Endothelial cell of umbilical vein (primary cell): ENCODE measurements around the gene MSH3. TPM values are rescaled to one million over a fixed set of nuclear protein-coding genes. Genes with fewer than 3 reads are reported as not detected.

Source experiments
- BruUV-seq: library from RNA; stranded (reverse); fragments of 400-500 nt; replicated peaks from 2 replicates; lab custom pipeline; 2021; lab: Mats Ljungman, UMichigan
- CTCF ChIA-PET: fragments of 300-600, 350-600 bp; sonication (Branson Sonifier 250); formaldehyde crosslinking; loops from one replicate; lab custom pipeline; 2021; ENCODE audit warnings: antibody characterized with exemption, inconsistent platforms; lab: Charles Lee
- POLR2A ChIA-PET: fragments of 300-600, 350-600 bp; sonication (Branson Sonifier 250); formaldehyde crosslinking; loops from one replicate; lab custom pipeline; 2021; ENCODE audit warnings: antibody characterized with exemption, inconsistent platforms; lab: Charles Lee
- DNase-seq: peaks from one replicate; pipeline ENCODE4 v3.0.0-alpha.2; 2011; ENCODE audit warnings: low read depth, low spot score
- FAIRE-seq: peaks from 2 replicates; lab custom pipeline; 2011; peaks lifted over from hg19 to GRCh38; lab: Jason Lieb, UNC
- H2AFZ ChIP-seq: 2 replicates; pipeline ENCODE4 v1.6.0; 2012; ENCODE audit warnings: low read depth, low read length, control low read depth, inconsistent platforms
- H3K27ac ChIP-seq: 2 replicates; pipeline ENCODE4 v1.5.1; 2011; ENCODE audit warnings: low read depth, mild to moderate bottlenecking, control low read depth, low read length, moderate library complexity; ENCODE audit not compliant: insufficient read depth
- H3K27me3 ChIP-seq, 2 experiments: 2 replicates each; pipeline versions ENCODE4 v1.6.0 to v1.6.1; 2011; ENCODE audit warnings: low read length in 2 of 2, mixed read lengths in 1 of 2; ENCODE audit not compliant: control insufficient read depth in 2 of 2, insufficient read depth in 2 of 2
- H3K36me3 ChIP-seq, 2 experiments: 2 replicates in 1 of 2; 3 replicates in 1 of 2; pipeline ENCODE4 v1.5.1; 2011; ENCODE audit warnings: low read length in 2 of 2, mild to moderate bottlenecking in 1 of 2, moderate library complexity in 1 of 2; ENCODE audit not compliant: control insufficient read depth in 2 of 2, insufficient read depth in 2 of 2; ENCODE audit errors: extremely low read depth in 1 of 2
- H3K4me1 ChIP-seq: 3 replicates; pipeline ENCODE4 v1.5.1; 2011; ENCODE audit warnings: mild to moderate bottlenecking, low read length; ENCODE audit not compliant: control insufficient read depth, insufficient read depth; ENCODE audit errors: extremely low read depth
- H3K4me2 ChIP-seq: 2 replicates; pipeline ENCODE4 v1.6.1; 2011; ENCODE audit warnings: low read length, control low read depth, mixed read lengths; ENCODE audit not compliant: insufficient read depth
- H3K4me3 ChIP-seq, 3 experiments: fragments of 200-600 bp in 1 of 3; sonication (generic), shearing (Covaris generic) in 1 of 3; replicated peaks in 1 of 3; 2 replicates each; pipeline ENCODE4 v1.5.1; 2011 to 2016; ENCODE audit warnings: control low read depth in 3 of 3, low read length in 3 of 3, mild to moderate bottlenecking in 2 of 3, inconsistent platforms in 1 of 3, low read depth in 1 of 3, moderate library complexity in 1 of 3; ENCODE audit not compliant: insufficient read depth in 1 of 3
- H3K79me2 ChIP-seq: 2 replicates; pipeline ENCODE4 v1.6.0; 2012; ENCODE audit warnings: low read length, inconsistent platforms; ENCODE audit not compliant: control insufficient read depth, insufficient read depth
- H3K9ac ChIP-seq: replicated peaks from 2 replicates; pipeline ENCODE3; 2011; ENCODE audit warnings: low read length, control low read depth; ENCODE audit not compliant: insufficient read depth; ENCODE audit errors: extremely low read depth
- H3K9me1 ChIP-seq: replicated peaks from 3 replicates; pipeline ENCODE4 v1.6.0; 2011; ENCODE audit warnings: mild to moderate bottlenecking, low read length; ENCODE audit not compliant: control insufficient read depth, insufficient read depth; ENCODE audit errors: extremely low read depth
- H3K9me3 ChIP-seq: replicated peaks from 2 replicates; pipeline ENCODE4 v1.5.1; 2012; ENCODE audit warnings: low read length, inconsistent platforms; ENCODE audit not compliant: control insufficient read depth, insufficient read depth
- H4K20me1 ChIP-seq: replicated peaks from 2 replicates; pipeline ENCODE3; 2011; ENCODE audit warnings: mild to moderate bottlenecking, low read length; ENCODE audit not compliant: control insufficient read depth, insufficient read depth; ENCODE audit errors: extremely low read depth
- CTCF ChIP-seq, 2 donors: IDR thresholded peaks; 1 replicate in 1 of 2; 2 replicates in 1 of 2; pipeline ENCODE4 v1.5.1; 2011; ENCODE audit warnings: low read length in 2 of 2, mild to moderate bottlenecking in 2 of 2, moderate library complexity in 2 of 2, control low read depth in 1 of 2, inconsistent platforms in 1 of 2, low read depth in 1 of 2; ENCODE audit not compliant: insufficient read depth in 1 of 2; ENCODE audit errors: extremely low read depth in 1 of 2
- EZH2 ChIP-seq: IDR thresholded peaks from 2 replicates; pipeline ENCODE4 v1.6.1; 2012; ENCODE audit warnings: borderline replicate concordance, low read depth, mild to moderate bottlenecking, moderate library complexity, low read length, inconsistent platforms; ENCODE audit not compliant: severe bottlenecking
- FOS ChIP-seq: IDR thresholded peaks from 2 replicates; pipeline ENCODE4 v1.6.1; 2011; ENCODE audit warnings: mild to moderate bottlenecking, low read length, moderate library complexity, borderline replicate concordance; ENCODE audit not compliant: insufficient read depth
- GATA2 ChIP-seq: IDR thresholded peaks from 2 replicates; pipeline ENCODE4 v1.7.0; 2011; ENCODE audit warnings: low read depth, mild to moderate bottlenecking, moderate library complexity, mixed read lengths, low read length; ENCODE audit not compliant: insufficient read length, insufficient read depth
- MYC ChIP-seq: IDR thresholded peaks from one replicate; pipeline ENCODE4 v1.6.1; 2011; ENCODE audit warnings: mild to moderate bottlenecking, low read depth, low read length
- POLR2A ChIP-seq: IDR thresholded peaks from 2 replicates; pipeline ENCODE4 v1.6.1; 2012; ENCODE audit warnings: low read depth, mild to moderate bottlenecking, control low read depth, low read length
- dilution Hi-C: fragments of 300-500 bp; cut with MboI; formaldehyde crosslinking; loops from one replicate; pipeline ENCODE4 v1.15.0; 2019; ENCODE audit warnings: low sequenced_read_pairs; ENCODE audit not compliant: extremely low pct_ligation_motif_present
- intact Hi-C: fragments of 100-400 bp; cut with micrococcal nuclease; formaldehyde crosslinking; loops from one replicate; pipeline ENCODE4 v1.10.0; 2022
- polyA plus RNA-seq, 4 experiments: library from polyadenylated mRNA; depleted of rRNA in 3 of 4; stranded (reverse) in 3 of 4; unstranded in 1 of 4; fragments of >200 nt; gene quantifications; 2 replicates each; pipeline versions ENCODE4 v1.2.1 to v1.2.3, GENCODE V29; 2011 to 2012; ENCODE audit warnings: missing spikeins in 1 of 4
- total RNA-seq: library from RNA; stranded (reverse); gene quantifications from 2 replicates; pipeline ENCODE4 v1.2.3, GENCODE V29; 2021
- TF ChIP-seq, protein P1 (sequence below): IDR thresholded peaks from 2 replicates; pipeline ENCODE4 v1.6.1; 2011; ENCODE audit not compliant: insufficient read depth, insufficient read length

The MSH3 gene
- total and polyA plus RNA-seq, 2 donors (not counting 3 experiments of a cell fraction or from before 2014, with no cell fraction given), result 2.0 to 13.0 TPM

GRCh38 chr5:80686757-80687156 is 32.3 kb downstream of the MSH3 start:
- H3K27me3 ChIP-seq, result no peaks in the 10 kb centered on the region
- dilution Hi-C loops, result no loop called here
- ChIA-PET POLR2A (no interaction called here), CTCF (interaction anchor here (0.8 to 5.8 kb wide), 9 partner anchors 15 to 612 kb away, joined by 3 to 100 read pairs (median 5); no protein-coding TSS in a partner anchor)
- FAIRE-seq (peak; percentile 48), DNase-seq (peak; percentile 27)
- BruUV-seq, result no TSS peak
- H3K4me1 ChIP-seq, result no peaks in the 10 kb centered on the region
- no peaks in the 10 kb centered on the region for H3K79me2 ChIP-seq
- H4K20me1 ChIP-seq, result no peaks in the 10 kb centered on the region
- intact Hi-C loops, result loop anchor here (1.0 to 5.0 kb wide), 4 partner anchors 422 to 616 kb away; partner anchors contain the start of gene ZCCHC9
- TF ChIP-seq CTCF (IDR thresholded peaks at IDR 0.05; ENCODE audit: extremely low read depth in 1 of 2, insufficient read depth in 1 of 2, low read depth in 1 of 2, low read length in 2 of 2) (peak; percentile 1 to 14), MYC (no peak)
- H3K9ac ChIP-seq, result no peak overlapping the region
- H3K9me1 ChIP-seq, result no peaks in the 10 kb centered on the region
- H3K4me3 ChIP-seq, result no peak overlapping the region
- H3K9me3 ChIP-seq, result no peaks in the 10 kb centered on the region
- no peak overlapping the region for H2AFZ ChIP-seq
- no peak overlapping the region for H3K27ac ChIP-seq
- no peak overlapping the region for H3K4me2 ChIP-seq
- no peaks in the 10 kb centered on the region for H3K36me3 ChIP-seq

DNA sequence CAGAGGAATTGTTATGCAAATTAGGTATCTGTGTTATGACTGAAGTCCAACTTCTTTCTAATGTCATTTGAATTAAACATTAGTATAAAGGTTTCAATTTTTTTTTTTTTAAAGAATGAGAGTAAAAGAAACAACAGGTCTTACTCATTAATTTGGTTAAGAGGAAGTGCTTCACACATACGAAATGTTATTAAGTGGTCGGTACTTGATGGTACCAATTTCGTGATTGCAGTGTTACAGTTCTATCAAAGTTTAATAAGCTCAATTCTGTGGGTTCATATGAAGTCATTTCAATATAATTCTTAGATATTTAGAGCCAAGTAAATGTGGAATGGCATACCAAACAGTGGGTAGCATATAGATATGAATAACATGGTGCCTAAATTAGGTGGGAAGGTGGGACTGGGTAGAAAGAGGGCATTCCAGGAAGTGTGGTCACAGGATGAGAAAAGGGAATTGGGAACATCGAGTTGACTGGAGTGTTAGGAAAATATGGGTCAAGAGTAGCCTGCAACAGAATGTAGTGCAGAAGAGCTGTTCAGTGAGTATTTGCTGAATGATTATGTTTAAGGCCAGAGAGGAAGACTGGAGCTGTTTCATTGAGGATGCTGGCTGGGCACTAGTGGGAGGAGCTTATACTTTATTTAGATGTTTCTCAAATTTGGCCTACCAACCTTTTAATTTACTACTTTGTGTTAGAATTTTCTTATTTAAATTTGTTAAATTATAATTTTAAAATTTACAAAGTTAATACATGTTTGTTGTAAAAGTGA is 34.4 kb downstream of the MSH3 start:
- H3K4me3 ChIP-seq, result no peak overlapping the region
- CTCF ChIA-PET, result interaction anchor here (1.3 to 5.8 kb wide), 3 partner anchors 421 to 505 kb away, joined by 3 to 100 read pairs (median 50); no protein-coding TSS in a partner anchor
- H3K79me2 ChIP-seq, result no peaks in the 10 kb centered on the region
- no peak overlapping the region for H3K27ac ChIP-seq
- POLR2A ChIA-PET, result no interaction called here
- intact Hi-C loops, result loop anchor here (5.0 kb wide), 1 partner anchor 613 kb away; the partner anchor contains the start of gene ZCCHC9
- H3K9me3 ChIP-seq, result no peaks in the 10 kb centered on the region
- H3K4me2 ChIP-seq, result no peak overlapping the region
- H3K9me1 ChIP-seq, result no peaks in the 10 kb centered on the region
- no peaks in the 10 kb centered on the region for H3K27me3 ChIP-seq
- H3K9ac ChIP-seq, result no peak overlapping the region
- H4K20me1 ChIP-seq, result no peaks in the 10 kb centered on the region
- dilution Hi-C loops, result no loop called here
- H3K4me1 ChIP-seq, result no peaks in the 10 kb centered on the region
- no peaks in the 10 kb centered on the region for H3K36me3 ChIP-seq
- FAIRE-seq (no peak), DNase-seq (no peak)
- no TSS peak for BruUV-seq
- no peak for TF ChIP-seq MYC
- no peak for TF ChIP-seq POLR2A
- TF ChIP-seq, protein P1, sequence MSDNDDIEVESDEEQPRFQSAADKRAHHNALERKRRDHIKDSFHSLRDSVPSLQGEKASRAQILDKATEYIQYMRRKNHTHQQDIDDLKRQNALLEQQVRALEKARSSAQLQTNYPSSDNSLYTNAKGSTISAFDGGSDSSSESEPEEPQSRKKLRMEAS, result no peak
- TF ChIP-seq EZH2, result no peak
- no peak for TF ChIP-seq FOS
- no peak for TF ChIP-seq CTCF (IDR thresholded peaks at IDR 0.05; ENCODE audit: extremely low read depth in 1 of 2, insufficient read depth in 1 of 2, low read depth in 1 of 2, low read length in 2 of 2)
- TF ChIP-seq GATA2, result no peak
- no peak overlapping the region for H2AFZ ChIP-seq
